T-cell (primary cell): ENCODE results near the gene DNAJB8. TPM values are rescaled to one million over a fixed set of nuclear protein-coding genes. Genes with fewer than 3 reads are reported as not detected.

Source experiments
- ATAC-seq, 4 experiments: fragments of 200-7000 bp in 3 of 4; fragments of 150-1000 bp in 1 of 4; cut with Tn5 transposase; replicated peaks in 1 of 4; 1 replicate in 3 of 4; 2 replicates in 1 of 4; pipeline ENCODE4 v1.10.0; 2021; ENCODE audit warnings: moderate library complexity in 3 of 4, mild to moderate bottlenecking in 2 of 4, moderate number of reproducible peaks in 1 of 4
- CTCF ChIA-PET, 2 donors: fragments of 300-600 bp; sonication (Branson Sonifier 250); formaldehyde crosslinking; loops; one replicate each; lab custom pipeline; 2022; ENCODE audit warnings: antibody characterized with exemption in 2 of 2; lab: Charles Lee
- POLR2A ChIA-PET, 2 donors: fragments of 300-600 bp; sonication (Branson Sonifier 250); formaldehyde crosslinking; loops; one replicate each; lab custom pipeline; 2022; ENCODE audit warnings: antibody characterized with exemption in 2 of 2; lab: Charles Lee
- DNase-seq, 35 experiments: peaks; one replicate each; pipeline versions ENCODE4 v3.0.0 to v3.0.0-alpha.2; 2013 to 2023
- H3K27ac ChIP-seq: one replicate; pipeline ENCODE4 v1.5.1; 2013; ENCODE audit warnings: low read length
- H3K27me3 ChIP-seq, 2 experiments: replicated peaks in 1 of 2; 1 replicate in 1 of 2; 2 replicates in 1 of 2; pipeline versions ENCODE4 v1.6.1 to v1.7.0; 2013; ENCODE audit warnings: low read length in 1 of 2, mixed read lengths in 1 of 2; ENCODE audit not compliant: control insufficient read depth in 2 of 2, insufficient read depth in 2 of 2; ENCODE audit errors: extremely low read depth in 1 of 2
- H3K36me3 ChIP-seq, 2 donors: 1 replicate in 1 of 2; 2 replicates in 1 of 2; pipeline versions ENCODE4 v1.6.1 to v1.7.0; 2013; ENCODE audit warnings: low read length in 1 of 2; ENCODE audit not compliant: control insufficient read depth in 2 of 2, insufficient read depth in 1 of 2; ENCODE audit errors: extremely low read depth in 1 of 2
- H3K4me1 ChIP-seq, 2 experiments: 1 replicate in 1 of 2; 2 replicates in 1 of 2; pipeline versions ENCODE4 v1.6.1 to v1.7.0; 2013; ENCODE audit warnings: low read length in 2 of 2, mixed read lengths in 1 of 2; ENCODE audit not compliant: insufficient read depth in 2 of 2, control insufficient read depth in 1 of 2; ENCODE audit errors: extremely low read depth in 1 of 2
- H3K4me3 ChIP-seq, 2 donors: 1 replicate in 1 of 2; 2 replicates in 1 of 2; pipeline versions ENCODE4 v1.5.1 to v1.7.0; 2013; ENCODE audit warnings: mild to moderate bottlenecking in 2 of 2, low read length in 1 of 2, moderate library complexity in 1 of 2; ENCODE audit not compliant: control insufficient read depth in 1 of 2; ENCODE audit errors: extremely low read depth in 1 of 2
- H3K9me3 ChIP-seq: 2 replicates; pipeline ENCODE4 v1.7.0; 2013
- H3K27ac Mint-ChIP-seq, 2 donors: one replicate each; pipeline ENCODE4 v1.8.0; 2020 to 2021; ENCODE audit warnings: mild to moderate bottlenecking in 2 of 2, mixed read lengths in 2 of 2
- H3K27me3 Mint-ChIP-seq, 2 donors: one replicate each; pipeline ENCODE4 v1.8.0; 2021 to 2022; ENCODE audit warnings: mixed read lengths in 2 of 2
- H3K36me3 Mint-ChIP-seq: one replicate; pipeline ENCODE4 v1.8.0; 2021; ENCODE audit warnings: mixed read lengths
- H3K4me1 Mint-ChIP-seq, 3 donors: one replicate each; pipeline ENCODE4 v1.8.0; 2020 to 2022; ENCODE audit warnings: mixed read lengths in 3 of 3, mild to moderate bottlenecking in 1 of 3
- H3K4me3 Mint-ChIP-seq, 3 donors: one replicate each; pipeline ENCODE4 v1.8.0; 2020 to 2022; ENCODE audit warnings: mild to moderate bottlenecking in 3 of 3, mixed read lengths in 3 of 3, moderate library complexity in 3 of 3
- H3K9me3 Mint-ChIP-seq, 3 donors: one replicate each; pipeline ENCODE4 v1.8.0; 2020 to 2022; ENCODE audit warnings: mixed read lengths in 3 of 3
- WGBS: methylation state at CpG from one replicate; pipeline ENCODE4 v1.1.5; 2013; ENCODE audit warnings: missing lambda C conversion rate; ENCODE audit not compliant: insufficient coverage; 5-methylcytosine and 5-hydroxymethylcytosine counted together
- total RNA-seq, 35 experiments: library from RNA in 6 of 35; stranded (reverse) in 6 of 35; fragments of 120-200 nt in 1 of 35; gene quantifications; one replicate each; pipeline versions ENCODE4 v1.2.1 to v1.2.4 and lab custom pipeline; 2013 to 2026

The DNAJB8 gene
- total RNA-seq, 5 donors from 2014 or later (not counting 1 experiment from before 2014, with no cell fraction given) = not detected

- Mint-ChIP-seq H3K27me3 (peaks cover 24 to 32% of the 10 kb centered on the region in 2 donors), H3K9me3 (no peaks in the 10 kb centered on the region), H3K27ac (no peak overlapping the region), H3K4me1 (no peaks in the 10 kb centered on the region), H3K4me3 (no peak overlapping the region), H3K36me3 (no peaks in the 10 kb centered on the region)
- DNase-seq (peak in 30 of 35 experiments; percentile 18 to 75 (median 40)), ATAC-seq (peak; percentile 88 to 95 (median 92))
- H3K4me1 ChIP-seq = peaks cover 0 to 8% of the 10 kb centered on the region in 2 experiments
- peak overlapping the region; percentile 13 to 36 for H3K4me3 ChIP-seq
- peaks cover 0 to 52% of the 10 kb centered on the region in 2 experiments for H3K27me3 ChIP-seq
- 12% methylated on average over 53 of the region's 66 CpGs for WGBS
- H3K9me3 ChIP-seq = no peaks in the 10 kb centered on the region
- ChIA-PET CTCF (interaction anchor here (0.6 to 1.8 kb wide), 8 partner anchors 71 to 182 kb away, joined by 3 to 8 read pairs (median 4); no protein-coding TSS in a partner anchor), POLR2A (no interaction called here)
- no peak overlapping the region for H3K27ac ChIP-seq
- H3K36me3 ChIP-seq = no peaks in the 10 kb centered on the region
Observed at GRCh38 chr3:128426128-128426921, 40.4 kb downstream of the DNAJB8 start.

GRCh38 chr3:128425846-128426127, 40.9 kb downstream of the DNAJB8 start:
- no peaks in the 10 kb centered on the region for H3K36me3 Mint-ChIP-seq
- peaks cover 18 to 26% of the 10 kb centered on the region in 2 donors for H3K27me3 Mint-ChIP-seq
- Histone ChIP-seq H3K4me1 (peaks cover 0 to 8% of the 10 kb centered on the region in 2 experiments), H3K27ac (no peak overlapping the region), H3K27me3 (peaks cover 0 to 46% of the 10 kb centered on the region in 2 experiments), H3K36me3 (no peaks in the 10 kb centered on the region), H3K4me3 (no peak overlapping the region), H3K9me3 (no peaks in the 10 kb centered on the region)
- ATAC-seq (no peak), DNase-seq (no peak)
- no peaks in the 10 kb centered on the region for H3K4me1 Mint-ChIP-seq
- no peak overlapping the region for H3K27ac Mint-ChIP-seq
- 79% methylated on average over 8 of the region's 8 CpGs for WGBS
- no peaks in the 10 kb centered on the region for H3K9me3 Mint-ChIP-seq
- POLR2A ChIA-PET = no interaction called here
- no peak overlapping the region for H3K4me3 Mint-ChIP-seq
- CTCF ChIA-PET = interaction anchor here (0.7 to 1.8 kb wide), 4 partner anchors 72 to 183 kb away, joined by 3 to 8 read pairs (median 6); no protein-coding TSS in a partner anchor

GRCh38 chr3:128425142-128425845, 41.4 kb downstream of the DNAJB8 start:
- H3K27ac Mint-ChIP-seq = no peak overlapping the region
- no peaks in the 10 kb centered on the region for H3K4me1 Mint-ChIP-seq
- no peaks in the 10 kb centered on the region for H3K36me3 Mint-ChIP-seq
- Histone ChIP-seq H3K27me3 (peaks cover 0 to 41% of the 10 kb centered on the region in 2 experiments), H3K4me3 (no peak overlapping the region), H3K27ac (no peak overlapping the region), H3K36me3 (no peaks in the 10 kb centered on the region), H3K4me1 (peaks cover 0 to 8% of the 10 kb centered on the region in 2 experiments), H3K9me3 (no peaks in the 10 kb centered on the region)
- H3K27me3 Mint-ChIP-seq = peaks cover 14 to 21% of the 10 kb centered on the region in 2 donors
- no peaks in the 10 kb centered on the region for H3K9me3 Mint-ChIP-seq
- 81% methylated on average over 12 of the region's 23 CpGs for WGBS
- POLR2A ChIA-PET = interaction anchor here in 1 of 2 donors (0.6 kb wide), 1 partner anchor 193 kb away, joined by 4 read pairs; no protein-coding TSS in a partner anchor
- CTCF ChIA-PET = interaction anchor here (0.6 to 1.8 kb wide), 7 partner anchors 72 to 1264 kb away, joined by 3 to 8 read pairs (median 4); no protein-coding TSS in a partner anchor
- ATAC-seq (no peak), DNase-seq (no peak)
- H3K4me3 Mint-ChIP-seq = no peak overlapping the region

- Mint-ChIP-seq H3K36me3 (no peaks in the 10 kb centered on the region), H3K4me3 (no peak overlapping the region), H3K9me3 (no peaks in the 10 kb centered on the region), H3K4me1 (no peaks in the 10 kb centered on the region), H3K27ac (no peak overlapping the region), H3K27me3 (peaks cover 7 to 14% of the 10 kb centered on the region in 2 donors)
- Histone ChIP-seq H3K4me3 (no peak overlapping the region), H3K9me3 (no peaks in the 10 kb centered on the region), H3K4me1 (peaks cover 0 to 8% of the 10 kb centered on the region in 2 experiments), H3K27ac (no peak overlapping the region), H3K36me3 (no peaks in the 10 kb centered on the region), H3K27me3 (peaks cover 0 to 34% of the 10 kb centered on the region in 2 experiments)
- DNase-seq (no peak), ATAC-seq (no peak)
- 93% methylated on average over 6 of the region's 14 CpGs for WGBS
- CTCF ChIA-PET = interaction anchor here in 1 of 2 donors (0.6 to 1.8 kb wide), 4 partner anchors 73 to 1263 kb away, joined by 3 to 8 read pairs (median 4); no protein-coding TSS in a partner anchor
- POLR2A ChIA-PET = interaction anchor here in 1 of 2 donors (0.6 kb wide), 1 partner anchor 193 kb away, joined by 4 read pairs; no protein-coding TSS in a partner anchor
Observed at GRCh38 chr3:128424508-128425069, 42.1 kb downstream of the DNAJB8 start.

GRCh38 chr3:128423525-128424147, 43.1 kb downstream of the DNAJB8 start:
- Histone ChIP-seq H3K27ac (no peak overlapping the region), H3K27me3 (peaks cover 0 to 26% of the 10 kb centered on the region in 2 experiments), H3K36me3 (no peaks in the 10 kb centered on the region), H3K4me3 (no peak overlapping the region), H3K4me1 (peaks cover 0 to 8% of the 10 kb centered on the region in 2 experiments), H3K9me3 (no peaks in the 10 kb centered on the region)
- POLR2A ChIA-PET = no interaction called here
- H3K27ac Mint-ChIP-seq = no peak overlapping the region
- H3K9me3 Mint-ChIP-seq = no peaks in the 10 kb centered on the region
- no peaks in the 10 kb centered on the region for H3K4me1 Mint-ChIP-seq
- H3K4me3 Mint-ChIP-seq = no peak overlapping the region
- H3K36me3 Mint-ChIP-seq = no peaks in the 10 kb centered on the region
- H3K27me3 Mint-ChIP-seq = peaks cover 6 to 13% of the 10 kb centered on the region in 2 donors
- CTCF ChIA-PET = interaction anchor here in 1 of 2 donors (0.6 kb wide), 2 partner anchors 15 to 336 kb away, joined by 3 to 7 read pairs; no protein-coding TSS in a partner anchor
- WGBS = 93% methylated on average over 3 of the region's 7 CpGs
- DNase-seq (no peak), ATAC-seq (no peak)
